ENCODE measurements around the gene HCFC1R1. TPM values are rescaled to one million over a fixed set of nuclear protein-coding genes. Genes with fewer than 3 reads are reported as not detected.

HCFC1R1 gene
- total and polyA plus RNA-seq, 4 donors, result 10.9 to 138 (median 45.7) TPM

- ATAC-seq (ENCODE audit: insufficient read depth, low FRiP score) (no peak), DNase-seq (no peak)
- no peak for TF ChIP-seq CTCF (IDR thresholded peaks at IDR 0.05; ENCODE audit: control extremely low read depth, extremely low read depth)
- H3K9me3 ChIP-seq (ENCODE audit: control insufficient read depth in 4 of 4, insufficient read depth in 3 of 4, low read length in 3 of 4), result no peaks in the 10 kb centered on the region
- H3K27me3 ChIP-seq (ENCODE audit: control insufficient read depth in 3 of 3, insufficient read depth in 3 of 3, low read length in 2 of 3), result peaks cover 0 to 29% (median 24%) of the 10 kb centered on the region in 3 donors
- no peak overlapping the region for H3K4me3 ChIP-seq
- 82 to 92% methylated on average over 13 of the region's 13 CpGs for WGBS, 2 donors
- H3K36me3 ChIP-seq (ENCODE audit: control insufficient read depth in 4 of 4, insufficient read depth in 4 of 4, low read length in 4 of 4), result no peaks in the 10 kb centered on the region
- peaks cover 0 to 47% (median 9%) of the 10 kb centered on the region in 5 donors for H3K4me1 ChIP-seq (ENCODE audit: control insufficient read depth in 5 of 5, insufficient read depth in 5 of 5, low read length in 5 of 5)
- H3K27ac ChIP-seq (ENCODE audit: low read depth in 1 of 2, low read length in 1 of 2), result no peak overlapping the region
- H3K9ac ChIP-seq (ENCODE audit: insufficient read depth in 1 of 2, low read length in 2 of 2), result no peak overlapping the region
Observed at GRCh38 chr16:3015865-3016521, 7.7 kb downstream of the HCFC1R1 start.

- no peak for TF ChIP-seq CTCF (IDR thresholded peaks at IDR 0.05; ENCODE audit: control extremely low read depth, extremely low read depth)
- no peaks in the 10 kb centered on the region for H3K36me3 ChIP-seq (ENCODE audit: control insufficient read depth in 4 of 4, insufficient read depth in 4 of 4, low read length in 4 of 4)
- H3K9ac ChIP-seq (ENCODE audit: insufficient read depth in 1 of 2, low read length in 2 of 2), result no peak overlapping the region
- H3K27ac ChIP-seq (ENCODE audit: low read depth in 1 of 2, low read length in 1 of 2), result no peak overlapping the region
- peaks cover 0 to 45% (median 8%) of the 10 kb centered on the region in 5 donors for H3K4me1 ChIP-seq (ENCODE audit: control insufficient read depth in 5 of 5, insufficient read depth in 5 of 5, low read length in 5 of 5)
- peaks cover 0 to 2% (median 0%) of the 10 kb centered on the region in 4 donors for H3K9me3 ChIP-seq (ENCODE audit: control insufficient read depth in 4 of 4, insufficient read depth in 3 of 4, low read length in 3 of 4)
- peaks cover 0 to 29% (median 27%) of the 10 kb centered on the region in 3 donors for H3K27me3 ChIP-seq (ENCODE audit: control insufficient read depth in 3 of 3, insufficient read depth in 3 of 3, low read length in 2 of 3)
- 86 to 89% methylated on average over 6 of the region's 6 CpGs for WGBS, 2 donors
- ATAC-seq (ENCODE audit: insufficient read depth, low FRiP score) (no peak), DNase-seq (peak in 1 of 3 donors; percentile 57)
- H3K4me3 ChIP-seq, result no peak overlapping the region
Observed at GRCh38 chr16:3014971-3015370, 8.8 kb downstream of the HCFC1R1 start.

- no peak overlapping the region for H3K9ac ChIP-seq (ENCODE audit: insufficient read depth in 1 of 2, low read length in 2 of 2)
- no peak for ATAC-seq (ENCODE audit: insufficient read depth, low FRiP score)
- 63 to 71% methylated on average over 12 of the region's 12 CpGs for WGBS, 2 donors
- no peak for DNase-seq
- no peak overlapping the region for H3K27ac ChIP-seq (ENCODE audit: low read depth in 1 of 2, low read length in 1 of 2)
- no peak overlapping the region for H3K4me3 ChIP-seq
- H3K9me3 ChIP-seq (ENCODE audit: control insufficient read depth in 4 of 4, insufficient read depth in 3 of 4, low read length in 3 of 4), result peaks cover 0 to 2% (median 0%) of the 10 kb centered on the region in 4 donors
- H3K27me3 ChIP-seq (ENCODE audit: control insufficient read depth in 3 of 3, insufficient read depth in 3 of 3, low read length in 2 of 3), result peaks cover 0 to 29% (median 27%) of the 10 kb centered on the region in 3 donors
- no peak for TF ChIP-seq CTCF (IDR thresholded peaks at IDR 0.05; ENCODE audit: control extremely low read depth, extremely low read depth)
- peaks cover 0 to 45% (median 5%) of the 10 kb centered on the region in 5 donors for H3K4me1 ChIP-seq (ENCODE audit: control insufficient read depth in 5 of 5, insufficient read depth in 5 of 5, low read length in 5 of 5)
- H3K36me3 ChIP-seq (ENCODE audit: control insufficient read depth in 4 of 4, insufficient read depth in 4 of 4, low read length in 4 of 4), result no peaks in the 10 kb centered on the region
Observed at GRCh38 chr16:3013998-3014690, 9.6 kb downstream of the HCFC1R1 start.
